DOHH2 (cell line): ENCODE results near the gene ECEL1.

Source experiments
- EZH2phosphoT487 ChIP-seq: fragments of 200-600 bp; sonication (generic); IDR thresholded peaks from 2 replicates; pipeline ENCODE4 v1.6.1; 2017; ENCODE audit warnings: borderline replicate concordance, mild to moderate bottlenecking, antibody characterized with exemption, low read length, moderate library complexity, mixed read lengths
- TF ChIP-seq, protein P1 (sequence below): fragments of 200-600 bp; sonication (generic); IDR thresholded peaks from one replicate; pipeline ENCODE4 v1.5.1; 2014; ENCODE audit warnings: antibody characterized with exemption, mild to moderate bottlenecking, low read depth, low read length; ENCODE audit not compliant: poor library complexity, severe bottlenecking

DNA sequence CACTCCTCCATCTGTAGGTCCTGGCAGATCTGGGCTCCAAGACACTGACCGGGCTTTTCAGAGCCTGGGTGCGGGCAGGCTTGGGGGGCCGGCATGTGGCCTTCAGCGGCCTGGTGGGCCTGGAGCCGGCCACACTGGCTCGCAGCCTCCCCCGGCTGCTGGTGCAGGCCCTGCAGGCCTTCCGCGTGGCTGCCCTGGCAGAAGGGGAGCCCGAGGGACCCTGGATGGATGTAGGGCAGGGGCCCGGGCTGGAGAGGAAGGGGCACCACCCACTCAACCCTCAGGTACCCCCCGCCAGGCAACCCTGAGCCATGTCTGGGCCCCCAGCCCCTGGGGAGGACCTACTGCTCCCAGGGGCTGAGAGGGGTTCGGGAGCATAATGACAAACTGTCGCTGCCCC lies 37.6 kb upstream of the ECEL1 start:
- TF ChIP-seq, protein P1, sequence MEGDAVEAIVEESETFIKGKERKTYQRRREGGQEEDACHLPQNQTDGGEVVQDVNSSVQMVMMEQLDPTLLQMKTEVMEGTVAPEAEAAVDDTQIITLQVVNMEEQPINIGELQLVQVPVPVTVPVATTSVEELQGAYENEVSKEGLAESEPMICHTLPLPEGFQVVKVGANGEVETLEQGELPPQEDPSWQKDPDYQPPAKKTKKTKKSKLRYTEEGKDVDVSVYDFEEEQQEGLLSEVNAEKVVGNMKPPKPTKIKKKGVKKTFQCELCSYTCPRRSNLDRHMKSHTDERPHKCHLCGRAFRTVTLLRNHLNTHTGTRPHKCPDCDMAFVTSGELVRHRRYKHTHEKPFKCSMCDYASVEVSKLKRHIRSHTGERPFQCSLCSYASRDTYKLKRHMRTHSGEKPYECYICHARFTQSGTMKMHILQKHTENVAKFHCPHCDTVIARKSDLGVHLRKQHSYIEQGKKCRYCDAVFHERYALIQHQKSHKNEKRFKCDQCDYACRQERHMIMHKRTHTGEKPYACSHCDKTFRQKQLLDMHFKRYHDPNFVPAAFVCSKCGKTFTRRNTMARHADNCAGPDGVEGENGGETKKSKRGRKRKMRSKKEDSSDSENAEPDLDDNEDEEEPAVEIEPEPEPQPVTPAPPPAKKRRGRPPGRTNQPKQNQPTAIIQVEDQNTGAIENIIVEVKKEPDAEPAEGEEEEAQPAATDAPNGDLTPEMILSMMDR: no peak
- no peak for TF ChIP-seq EZH2phosphoT487
